IPS-18a (cell line): Measurements from ENCODE around the gene GRK3.

Experiments
- H3K27ac ChIP-seq: one replicate; pipeline ENCODE4 v1.5.1; 2013; ENCODE audit warnings: low read length
- H3K27me3 ChIP-seq: one replicate; pipeline ENCODE4 v1.6.1; 2013; ENCODE audit warnings: mild to moderate bottlenecking, low read length; ENCODE audit not compliant: control insufficient read depth, insufficient read depth
- H3K36me3 ChIP-seq: one replicate; pipeline ENCODE4 v1.6.1; 2013; ENCODE audit warnings: low read depth, low read length; ENCODE audit not compliant: control insufficient read depth
- H3K4me1 ChIP-seq: one replicate; pipeline ENCODE4 v1.6.1; 2013; ENCODE audit warnings: low read depth, low read length; ENCODE audit not compliant: control insufficient read depth
- H3K4me3 ChIP-seq: one replicate; pipeline ENCODE4 v1.5.1; 2013; ENCODE audit warnings: low read length
- H3K9ac ChIP-seq: one replicate; pipeline ENCODE4 v1.6.1; 2013; ENCODE audit warnings: mild to moderate bottlenecking, low read length, moderate library complexity
- H3K9me3 ChIP-seq: one replicate; pipeline ENCODE4 v1.6.1; 2013; ENCODE audit warnings: low read depth, low read length; ENCODE audit not compliant: control insufficient read depth

GRK3 gene

DNA sequence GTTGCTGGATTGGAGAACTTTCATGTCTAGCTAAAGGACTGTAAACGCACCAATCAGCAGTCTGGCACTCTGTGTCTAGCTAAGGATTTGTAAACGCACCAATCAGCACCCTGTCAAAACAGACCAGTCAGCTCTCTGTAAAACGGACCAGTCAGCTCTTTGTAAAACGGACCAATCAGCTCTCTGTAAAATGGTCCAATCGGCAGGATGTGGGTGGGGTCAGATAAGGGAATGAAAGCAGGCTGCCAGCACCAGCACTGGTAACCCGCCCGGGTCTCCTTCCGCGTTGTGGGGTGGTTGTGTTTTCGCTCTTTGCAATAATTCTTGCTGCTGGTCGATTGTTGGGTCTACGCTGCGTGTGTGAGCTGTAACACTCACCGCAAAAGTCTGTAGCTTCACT, 188.8 kb downstream of the GRK3 start:
- H3K27ac ChIP-seq, result no peak overlapping the region
- no peak overlapping the region for H3K9ac ChIP-seq
- H3K9me3 ChIP-seq, result no peaks in the 10 kb centered on the region
- H3K36me3 ChIP-seq, result no peaks in the 10 kb centered on the region
- no peaks in the 10 kb centered on the region for H3K27me3 ChIP-seq
- no peak overlapping the region for H3K4me3 ChIP-seq
- no peaks in the 10 kb centered on the region for H3K4me1 ChIP-seq

DNA sequence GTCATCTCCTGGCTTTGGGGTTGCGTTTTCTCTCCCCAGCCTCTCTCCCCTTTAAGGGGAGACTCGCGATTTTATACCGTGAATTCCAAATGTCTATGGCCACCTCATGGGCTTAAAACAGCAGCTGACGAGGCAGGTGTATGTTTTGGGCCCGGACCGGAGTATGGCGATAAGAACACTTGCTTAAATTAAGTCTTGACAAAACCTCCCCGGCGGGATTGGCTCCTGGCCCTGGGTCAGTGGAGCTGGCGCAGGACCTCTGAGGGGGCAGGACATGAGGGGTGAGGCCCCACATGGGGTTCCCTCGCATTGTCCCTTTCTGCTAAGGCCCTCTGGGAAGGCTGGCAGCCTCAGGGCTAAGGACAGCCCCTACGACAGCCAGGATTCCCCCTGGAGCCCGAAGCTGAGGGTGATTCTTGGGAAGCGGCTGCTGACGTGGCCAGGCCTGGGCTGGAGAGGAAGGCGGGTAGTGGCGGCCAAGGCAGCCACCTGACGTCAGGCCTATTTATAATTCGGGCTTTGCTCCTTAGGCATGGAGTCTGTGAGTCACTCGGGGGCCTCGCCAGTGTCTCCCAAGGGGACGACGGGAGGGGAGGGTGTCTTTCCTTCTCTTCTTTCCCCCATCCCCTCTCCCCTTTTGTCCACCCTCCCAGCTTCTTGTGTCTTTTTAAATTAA, 190.2 kb downstream of the GRK3 start:
- H3K4me3 ChIP-seq, result no peak overlapping the region
- H3K4me1 ChIP-seq, result no peaks in the 10 kb centered on the region
- no peak overlapping the region for H3K9ac ChIP-seq
- no peaks in the 10 kb centered on the region for H3K9me3 ChIP-seq
- H3K27ac ChIP-seq, result no peak overlapping the region
- H3K36me3 ChIP-seq, result no peaks in the 10 kb centered on the region
- H3K27me3 ChIP-seq, result no peaks in the 10 kb centered on the region

DNA sequence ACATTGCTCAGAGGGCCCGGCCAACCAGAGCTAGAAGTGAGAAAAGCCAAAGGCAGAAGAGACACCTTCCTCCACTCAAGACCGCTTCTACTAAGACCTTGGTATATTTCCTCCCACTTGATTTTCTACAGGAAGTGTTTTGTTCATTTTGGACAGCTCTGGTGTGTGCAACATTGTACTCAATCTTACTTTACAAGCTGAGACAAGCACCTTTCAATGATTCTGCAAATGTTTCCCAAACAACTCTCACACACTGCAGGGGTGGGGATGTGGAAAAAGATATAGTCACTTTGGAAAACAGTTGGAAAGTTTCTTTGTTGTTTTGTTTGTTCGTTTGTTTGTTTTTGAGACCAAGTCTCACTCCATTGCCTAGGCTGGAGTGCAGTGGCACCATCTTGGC, 193.2 kb downstream of the GRK3 start:
- no peaks in the 10 kb centered on the region for H3K27me3 ChIP-seq
- no peak overlapping the region for H3K4me3 ChIP-seq
- no peaks in the 10 kb centered on the region for H3K9me3 ChIP-seq
- H3K27ac ChIP-seq, result no peak overlapping the region
- no peaks in the 10 kb centered on the region for H3K4me1 ChIP-seq
- no peaks in the 10 kb centered on the region for H3K36me3 ChIP-seq
- H3K9ac ChIP-seq, result no peak overlapping the region

DNA sequence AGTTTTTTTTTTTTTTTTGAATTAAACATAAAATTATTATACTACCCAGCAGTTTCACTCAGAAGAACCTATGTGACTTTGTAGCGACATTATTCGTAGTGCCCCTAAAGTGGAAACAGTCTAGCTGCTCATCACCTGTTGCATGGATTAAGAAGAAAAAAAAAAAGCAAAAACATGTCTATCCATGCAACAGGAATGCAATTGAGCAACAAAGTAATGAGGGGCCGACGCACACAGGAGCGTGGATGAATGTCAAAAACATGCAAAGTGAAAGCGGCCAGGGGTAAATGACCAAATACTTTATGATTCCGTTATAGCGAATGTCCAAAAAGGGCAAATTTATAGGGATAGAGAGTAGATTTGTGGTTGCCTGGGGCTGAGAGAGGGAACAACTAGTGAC, 193.8 kb downstream of the GRK3 start:
- no peaks in the 10 kb centered on the region for H3K27me3 ChIP-seq
- H3K9me3 ChIP-seq, result no peaks in the 10 kb centered on the region
- no peaks in the 10 kb centered on the region for H3K36me3 ChIP-seq
- no peak overlapping the region for H3K4me3 ChIP-seq
- H3K4me1 ChIP-seq, result no peaks in the 10 kb centered on the region
- no peak overlapping the region for H3K9ac ChIP-seq
- no peak overlapping the region for H3K27ac ChIP-seq

DNA sequence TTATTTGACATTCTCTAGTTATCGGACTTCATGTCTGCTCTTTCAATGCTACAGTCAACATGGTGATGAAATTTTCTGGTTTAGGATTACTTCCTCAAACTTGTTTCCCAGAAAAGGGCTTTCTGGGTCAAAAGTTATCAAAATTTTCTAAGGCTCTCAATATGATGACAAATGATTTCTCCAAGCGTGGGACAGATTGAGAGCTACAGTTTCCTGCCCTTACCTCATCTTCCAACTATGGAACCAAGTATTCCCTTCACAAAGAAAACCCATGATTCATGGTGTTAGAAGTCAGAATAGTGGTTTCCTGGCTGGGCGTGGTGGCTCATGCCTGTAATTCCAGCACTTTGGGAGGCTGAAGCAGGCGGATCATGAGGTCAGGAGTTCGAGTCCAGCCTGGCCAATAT, 195.4 kb downstream of the GRK3 start:
- H3K4me3 ChIP-seq, result no peak overlapping the region
- H3K27me3 ChIP-seq, result no peaks in the 10 kb centered on the region
- H3K27ac ChIP-seq, result no peak overlapping the region
- no peaks in the 10 kb centered on the region for H3K9me3 ChIP-seq
- no peak overlapping the region for H3K9ac ChIP-seq
- H3K36me3 ChIP-seq, result no peaks in the 10 kb centered on the region
- no peaks in the 10 kb centered on the region for H3K4me1 ChIP-seq

DNA sequence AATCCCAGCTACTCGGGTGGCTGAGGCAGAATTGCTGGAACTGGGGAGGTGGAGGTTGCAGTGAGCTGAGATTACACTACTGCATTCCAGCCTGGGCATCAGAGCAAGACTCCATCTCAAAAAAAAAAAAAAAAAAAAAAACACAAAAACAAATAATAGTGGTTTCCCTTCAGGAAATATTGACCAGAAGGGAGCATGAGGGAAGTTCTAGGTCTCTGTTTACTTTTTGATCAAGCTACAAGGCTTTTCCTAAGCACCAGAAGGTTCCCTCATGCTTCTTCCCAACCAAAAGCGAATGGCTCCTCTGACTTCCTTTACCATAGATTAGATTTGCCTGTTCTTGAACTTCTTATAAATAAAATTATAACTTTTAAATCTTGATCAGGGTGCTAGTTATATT, 195.8 kb downstream of the GRK3 start:
- no peaks in the 10 kb centered on the region for H3K4me1 ChIP-seq
- H3K27ac ChIP-seq, result no peak overlapping the region

DNA sequence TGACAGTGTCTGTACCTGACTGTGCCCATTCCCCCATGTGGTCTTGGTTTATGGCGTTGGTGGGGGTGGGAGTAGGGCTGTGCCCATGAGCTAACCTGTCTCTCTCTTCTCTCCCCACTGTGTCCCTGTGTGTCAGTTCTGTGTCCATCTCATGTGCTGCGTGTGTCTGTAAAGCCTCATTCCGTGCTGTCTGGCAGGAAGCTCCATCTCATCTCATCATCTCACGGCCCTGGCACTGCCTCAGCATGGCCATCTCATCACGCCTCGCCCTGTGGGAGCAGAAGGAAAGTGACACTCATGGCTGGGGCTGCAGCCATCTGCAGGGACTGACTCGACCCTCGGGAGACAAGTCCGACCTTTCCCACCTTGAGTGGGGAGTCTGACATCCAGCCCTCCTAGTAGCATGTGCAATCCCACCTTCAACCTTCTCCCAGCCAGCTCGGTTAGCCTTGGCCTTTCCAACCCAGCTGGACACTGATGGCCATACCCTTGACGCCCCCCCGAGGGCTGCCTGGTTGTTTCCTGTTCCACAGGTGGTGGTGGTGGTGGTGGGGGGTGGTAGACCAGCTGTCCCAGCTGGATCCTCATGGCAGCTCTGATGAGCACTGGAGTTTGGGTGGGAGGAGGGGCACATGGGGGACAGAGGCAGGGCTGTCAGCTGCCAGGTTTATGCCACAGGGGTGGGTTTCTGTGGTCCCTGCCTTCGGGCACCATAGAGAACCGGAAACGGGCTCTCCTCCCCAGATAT, 196.5 kb downstream of the GRK3 start:
- Histone ChIP-seq H3K4me3 (no peak overlapping the region), H3K9me3 (no peaks in the 10 kb centered on the region), H3K27me3 (no peaks in the 10 kb centered on the region), H3K36me3 (no peaks in the 10 kb centered on the region), H3K9ac (no peak overlapping the region), H3K27ac (no peak overlapping the region), H3K4me1 (no peaks in the 10 kb centered on the region)

More for the DNA sequence above, 195.8 kb downstream of the GRK3 start:
- H3K9ac ChIP-seq, result no peak overlapping the region
- H3K36me3 ChIP-seq, result no peaks in the 10 kb centered on the region
- no peaks in the 10 kb centered on the region for H3K27me3 ChIP-seq
- no peaks in the 10 kb centered on the region for H3K9me3 ChIP-seq
- no peak overlapping the region for H3K4me3 ChIP-seq

DNA sequence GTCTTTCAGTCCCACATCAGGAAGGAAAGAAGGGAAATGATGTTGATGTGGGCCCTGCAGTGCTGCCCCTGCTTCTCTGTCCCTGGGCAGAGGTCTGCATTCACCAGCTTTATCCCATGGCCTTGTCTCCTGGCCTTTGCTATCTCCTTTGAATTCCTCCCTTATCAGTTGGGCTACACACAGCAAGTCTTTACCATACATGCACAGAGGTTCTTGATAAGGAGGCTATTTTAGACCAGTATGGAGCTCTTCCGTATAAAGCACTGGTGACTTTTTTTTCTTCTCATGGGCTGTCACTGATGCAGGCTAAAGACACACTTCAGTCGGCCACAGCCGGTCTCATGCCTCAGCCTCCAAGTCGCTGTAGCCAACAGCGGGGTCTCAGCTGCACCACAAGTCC, 197.7 kb downstream of the GRK3 start:
- H3K4me1 ChIP-seq, result no peaks in the 10 kb centered on the region
- H3K27me3 ChIP-seq, result no peaks in the 10 kb centered on the region
- no peaks in the 10 kb centered on the region for H3K9me3 ChIP-seq
- no peaks in the 10 kb centered on the region for H3K36me3 ChIP-seq
- no peak overlapping the region for H3K27ac ChIP-seq
- H3K4me3 ChIP-seq, result no peak overlapping the region
- no peak overlapping the region for H3K9ac ChIP-seq

DNA sequence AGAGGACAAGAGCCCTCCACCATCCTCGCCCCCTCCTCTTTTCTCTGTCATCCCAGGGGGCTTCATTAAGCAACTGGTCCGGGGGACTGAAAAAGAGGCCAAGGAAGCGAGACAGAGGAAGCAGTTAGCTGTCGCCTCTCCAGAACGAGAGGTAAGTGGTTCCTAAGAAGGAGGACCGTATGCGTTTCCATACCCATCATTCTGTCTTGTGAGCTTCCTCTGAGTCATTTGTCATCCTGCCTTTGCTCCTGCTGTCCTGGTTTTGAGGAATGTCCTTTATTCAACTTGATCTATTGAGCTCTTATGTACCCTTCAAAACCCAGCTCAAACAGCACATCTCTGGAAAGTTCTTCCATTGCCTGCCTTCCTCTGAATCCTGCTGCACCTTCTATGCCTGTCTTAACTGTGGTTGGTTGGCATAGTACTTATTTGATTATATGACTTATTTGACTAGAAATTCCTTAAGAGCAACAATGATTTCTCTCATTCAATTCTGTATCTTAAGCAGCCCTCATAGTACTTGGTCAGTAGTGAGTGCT, 198.8 kb downstream of the GRK3 start:
- no peaks in the 10 kb centered on the region for H3K27me3 ChIP-seq
- no peak overlapping the region for H3K9ac ChIP-seq
- no peak overlapping the region for H3K27ac ChIP-seq
- H3K9me3 ChIP-seq, result no peaks in the 10 kb centered on the region
- no peaks in the 10 kb centered on the region for H3K4me1 ChIP-seq
- H3K4me3 ChIP-seq, result no peak overlapping the region
- H3K36me3 ChIP-seq, result no peaks in the 10 kb centered on the region

DNA sequence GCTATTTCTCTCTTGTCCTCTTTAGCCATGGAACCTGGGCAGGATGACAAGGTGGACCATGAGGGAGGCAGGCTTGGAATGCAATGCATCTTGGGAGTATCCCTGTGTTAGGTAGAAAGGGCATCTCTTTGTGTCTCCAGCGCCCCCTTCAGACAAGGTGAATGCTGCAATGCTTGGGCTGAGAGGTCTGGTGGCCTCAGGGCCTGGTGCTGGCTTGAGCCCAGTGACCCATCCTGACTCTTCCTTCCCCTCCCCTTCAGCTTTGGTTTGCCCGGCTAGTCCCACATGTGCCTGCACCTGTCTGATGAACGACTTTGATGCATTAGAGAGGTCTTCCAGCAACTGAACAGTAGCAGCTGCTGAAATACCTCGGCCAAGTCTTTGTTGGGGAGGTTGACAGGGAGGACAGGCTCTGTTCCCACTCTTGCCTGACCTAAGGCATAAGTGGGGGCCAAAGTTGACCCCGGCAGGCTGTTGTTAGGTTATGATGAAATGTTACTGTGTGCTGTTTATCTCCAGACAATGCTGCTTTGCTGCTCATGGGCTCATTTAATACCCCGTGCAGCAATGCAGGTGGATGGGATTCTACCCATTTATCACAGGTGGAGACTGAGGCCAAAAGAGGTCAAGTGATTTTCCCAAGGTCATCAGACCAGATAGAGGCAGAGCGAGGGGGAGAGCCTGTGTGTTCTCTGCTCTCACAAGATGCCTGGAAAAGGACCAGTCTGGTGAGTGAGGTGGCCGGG, 200.0 kb downstream of the GRK3 start:
- Histone ChIP-seq H3K36me3 (no peaks in the 10 kb centered on the region), H3K4me1 (no peaks in the 10 kb centered on the region), H3K27me3 (no peaks in the 10 kb centered on the region), H3K9me3 (no peaks in the 10 kb centered on the region), H3K27ac (no peak overlapping the region), H3K9ac (no peak overlapping the region), H3K4me3 (no peak overlapping the region)

DNA sequence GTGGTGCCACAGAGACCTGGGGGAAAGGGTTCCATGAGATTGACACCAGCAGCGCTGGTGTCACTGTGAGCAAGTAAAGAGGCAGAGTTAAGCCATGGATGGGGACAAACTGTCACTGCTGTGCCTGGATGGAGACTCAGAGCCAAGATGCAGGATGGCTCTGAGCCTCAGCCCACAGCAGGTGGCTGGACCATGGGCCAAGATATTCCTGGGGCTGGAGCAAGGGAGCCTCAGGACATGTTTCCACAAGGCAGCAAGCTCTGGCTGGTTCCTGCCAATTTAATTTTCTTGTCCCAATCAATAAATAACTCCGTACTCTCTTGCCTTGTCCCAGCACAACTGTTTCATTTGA, 200.5 kb downstream of the GRK3 start:
- Histone ChIP-seq H3K27ac (no peak overlapping the region), H3K9me3 (no peaks in the 10 kb centered on the region), H3K4me3 (no peak overlapping the region), H3K36me3 (no peaks in the 10 kb centered on the region), H3K27me3 (no peaks in the 10 kb centered on the region), H3K4me1 (no peaks in the 10 kb centered on the region), H3K9ac (no peak overlapping the region)
